Kidney (tissue), 14 donors: Measurements from ENCODE around the gene CTTNBP2. TPM values are rescaled to one million over a fixed set of nuclear protein-coding genes. Genes with fewer than 3 reads are reported as not detected.

Experiments used
- DNase-seq, 5 donors: peaks; one replicate each; pipeline ENCODE4 v3.0.0-alpha.2; 2013 to 2020
- FAIRE-seq: peaks from 2 replicates; lab custom pipeline; 2012; peaks lifted over from hg19 to GRCh38; lab: Jason Lieb, UNC
- H3K27ac ChIP-seq, 2 donors: one replicate each; pipeline ENCODE4 v1.7.0; 2013; ENCODE audit warnings: low read depth in 2 of 2, low read length in 2 of 2, inconsistent platforms in 1 of 2
- H3K27me3 ChIP-seq: one replicate; pipeline ENCODE4 v1.7.1; 2013; ENCODE audit warnings: low read length, inconsistent platforms; ENCODE audit not compliant: control insufficient read depth, insufficient read depth
- H3K36me3 ChIP-seq, 3 donors: one replicate each; pipeline versions ENCODE4 v1.7.0 to v1.7.1; 2013; ENCODE audit warnings: low read length in 3 of 3, control low read depth in 1 of 3, inconsistent platforms in 1 of 3; ENCODE audit not compliant: insufficient read depth in 3 of 3, control insufficient read depth in 2 of 3
- H3K4me1 ChIP-seq, 3 donors: one replicate each; pipeline versions ENCODE4 v1.7.0 to v1.7.1; 2013; ENCODE audit warnings: low read length in 3 of 3, inconsistent platforms in 1 of 3, low read depth in 1 of 3; ENCODE audit not compliant: control insufficient read depth in 2 of 3, insufficient read depth in 2 of 3
- H3K4me3 ChIP-seq, 3 donors: one replicate each; pipeline versions ENCODE4 v1.7.0 to v1.8.1; 2013; ENCODE audit warnings: low read length in 3 of 3, control low read depth in 1 of 3, inconsistent platforms in 1 of 3
- H3K9ac ChIP-seq, 3 donors: one replicate each; pipeline versions ENCODE4 v1.7.0 to v1.7.1; 2013; ENCODE audit warnings: low read length in 3 of 3, control low read depth in 1 of 3, inconsistent platforms in 1 of 3
- H3K9me3 ChIP-seq, 3 donors: one replicate each; pipeline versions ENCODE4 v1.7.0 to v1.7.1; 2013; ENCODE audit warnings: low read length in 3 of 3, control low read depth in 1 of 3, inconsistent platforms in 1 of 3; ENCODE audit not compliant: control insufficient read depth in 2 of 3, insufficient read depth in 1 of 3
- intact Hi-C: fragments of 100-400 bp; cut with DNase I; formaldehyde crosslinking; loops from one replicate; pipeline ENCODE4 v1.11.1; 2022
- polyA plus RNA-seq: library from polyadenylated mRNA; stranded (reverse); fragments of 350-450 nt; fragmentation: Illumina TruSeq; extraction: RNeasy Lipid Tissue Mini Kit (QIAGEN cat#74804); gene quantifications from one replicate; pipeline ENCODE4 v1.2.3, GENCODE V29; 2014; ENCODE audit warnings: low read depth, low replicate concordance; ENCODE audit not compliant: insufficient read depth
- total RNA-seq: library from RNA; stranded (reverse); fragmentation: NEBNext Ultra II Directional; extraction: Animal tissue kit (Norgen Biotek cat#: 25700); gene quantifications from one replicate; pipeline ENCODE4 v1.2.1, GENCODE V29; 2021
- TF ChIP-seq, protein P1 (sequence below): IDR thresholded peaks from 3 replicates; pipeline ENCODE4 v1.5.1; 2012; ENCODE audit warnings: mild to moderate bottlenecking, moderate library complexity, borderline replicate concordance; ENCODE audit not compliant: insufficient read depth; ENCODE audit errors: extremely low read depth
- donor health status: control.
- donor health status: control.
- donor health status: control.
- donor health status: control.
- donor health status: control.
- donor health status: DM: yes; HTN: yes; CAD: no.
- donor health status: Normal renal cell carcinoma (clear cell type).

CTTNBP2 gene
- total and polyA plus RNA-seq, 2 donors from 2014 or later, result 3.8 to 41.1 TPM

DNA sequence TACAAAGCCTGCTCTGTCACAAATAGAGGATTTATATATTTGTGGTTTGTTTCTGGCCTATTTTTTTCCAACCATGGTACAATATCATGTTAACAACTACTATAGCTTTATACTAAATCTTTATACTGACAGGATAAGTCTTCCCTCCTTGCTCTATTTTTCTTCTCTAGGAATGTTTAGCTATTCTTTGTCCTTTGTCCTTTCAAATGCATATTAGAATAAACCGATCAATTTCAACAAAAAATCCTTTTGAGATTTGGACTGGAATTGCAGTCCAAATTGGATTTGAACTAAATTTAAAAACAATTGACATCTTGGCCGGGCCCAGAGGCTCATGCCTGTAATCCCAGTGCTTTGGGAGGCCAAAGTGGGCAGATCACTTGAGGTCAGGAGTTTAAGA, 39.2 kb upstream of the CTTNBP2 start:
- FAIRE-seq (no peak), DNase-seq (no peak)
- H3K36me3 ChIP-seq, result no peaks in the 10 kb centered on the region
- H3K9ac ChIP-seq, result no peak overlapping the region
- no peaks in the 10 kb centered on the region for H3K4me1 ChIP-seq
- H3K9me3 ChIP-seq, result peaks cover 0 to 4% (median 0%) of the 10 kb centered on the region in 3 donors
- no peaks in the 10 kb centered on the region for H3K27me3 ChIP-seq
- H3K4me3 ChIP-seq, result no peak overlapping the region
- intact Hi-C loops, result no loop called here
- no peak overlapping the region for H3K27ac ChIP-seq
- TF ChIP-seq, protein P1, sequence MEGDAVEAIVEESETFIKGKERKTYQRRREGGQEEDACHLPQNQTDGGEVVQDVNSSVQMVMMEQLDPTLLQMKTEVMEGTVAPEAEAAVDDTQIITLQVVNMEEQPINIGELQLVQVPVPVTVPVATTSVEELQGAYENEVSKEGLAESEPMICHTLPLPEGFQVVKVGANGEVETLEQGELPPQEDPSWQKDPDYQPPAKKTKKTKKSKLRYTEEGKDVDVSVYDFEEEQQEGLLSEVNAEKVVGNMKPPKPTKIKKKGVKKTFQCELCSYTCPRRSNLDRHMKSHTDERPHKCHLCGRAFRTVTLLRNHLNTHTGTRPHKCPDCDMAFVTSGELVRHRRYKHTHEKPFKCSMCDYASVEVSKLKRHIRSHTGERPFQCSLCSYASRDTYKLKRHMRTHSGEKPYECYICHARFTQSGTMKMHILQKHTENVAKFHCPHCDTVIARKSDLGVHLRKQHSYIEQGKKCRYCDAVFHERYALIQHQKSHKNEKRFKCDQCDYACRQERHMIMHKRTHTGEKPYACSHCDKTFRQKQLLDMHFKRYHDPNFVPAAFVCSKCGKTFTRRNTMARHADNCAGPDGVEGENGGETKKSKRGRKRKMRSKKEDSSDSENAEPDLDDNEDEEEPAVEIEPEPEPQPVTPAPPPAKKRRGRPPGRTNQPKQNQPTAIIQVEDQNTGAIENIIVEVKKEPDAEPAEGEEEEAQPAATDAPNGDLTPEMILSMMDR, result no peak

DNA sequence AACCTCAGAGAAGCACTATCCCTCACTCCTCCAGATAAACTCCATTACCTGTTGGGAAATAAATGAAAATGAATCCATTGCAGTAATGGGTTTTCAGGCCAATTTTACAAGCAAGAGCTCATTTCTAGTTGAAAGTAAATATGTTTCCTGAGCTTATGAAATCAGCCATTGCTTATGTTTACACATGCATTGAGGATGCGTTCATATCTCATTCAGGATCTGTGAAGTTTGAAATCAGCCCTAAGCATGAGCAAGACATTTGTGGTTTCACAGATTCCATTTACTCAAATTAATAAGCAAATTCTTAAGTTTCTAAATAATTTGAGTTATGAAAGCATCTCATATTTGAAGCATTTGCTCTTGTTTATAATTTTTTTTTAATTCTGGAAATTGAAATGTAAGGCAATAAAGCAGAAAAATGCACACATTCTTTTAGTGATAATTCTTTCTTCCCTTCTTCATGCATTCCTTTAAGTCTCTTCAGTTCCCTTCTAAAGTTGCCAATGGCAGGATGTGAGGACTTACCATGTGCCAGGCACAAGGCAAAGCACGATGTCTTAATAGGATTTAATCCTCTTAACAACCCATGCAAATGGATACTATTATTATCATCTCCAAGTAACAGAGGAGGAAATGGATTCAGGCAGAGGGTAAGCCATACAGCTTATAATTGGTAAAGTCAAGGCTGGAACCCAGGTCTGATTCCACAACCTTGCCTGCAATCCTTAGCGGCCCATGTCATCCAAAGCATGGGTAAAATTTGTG, 35.0 kb upstream of the CTTNBP2 start:
- Histone ChIP-seq H3K36me3 (no peaks in the 10 kb centered on the region), H3K27ac (no peak overlapping the region), H3K9me3 (no peaks in the 10 kb centered on the region), H3K4me1 (no peaks in the 10 kb centered on the region), H3K4me3 (no peak overlapping the region), H3K9ac (no peak overlapping the region), H3K27me3 (no peaks in the 10 kb centered on the region)
- TF ChIP-seq, protein P1, result no peak
- intact Hi-C loops, result no loop called here
- DNase-seq (no peak), FAIRE-seq (no peak)

DNA sequence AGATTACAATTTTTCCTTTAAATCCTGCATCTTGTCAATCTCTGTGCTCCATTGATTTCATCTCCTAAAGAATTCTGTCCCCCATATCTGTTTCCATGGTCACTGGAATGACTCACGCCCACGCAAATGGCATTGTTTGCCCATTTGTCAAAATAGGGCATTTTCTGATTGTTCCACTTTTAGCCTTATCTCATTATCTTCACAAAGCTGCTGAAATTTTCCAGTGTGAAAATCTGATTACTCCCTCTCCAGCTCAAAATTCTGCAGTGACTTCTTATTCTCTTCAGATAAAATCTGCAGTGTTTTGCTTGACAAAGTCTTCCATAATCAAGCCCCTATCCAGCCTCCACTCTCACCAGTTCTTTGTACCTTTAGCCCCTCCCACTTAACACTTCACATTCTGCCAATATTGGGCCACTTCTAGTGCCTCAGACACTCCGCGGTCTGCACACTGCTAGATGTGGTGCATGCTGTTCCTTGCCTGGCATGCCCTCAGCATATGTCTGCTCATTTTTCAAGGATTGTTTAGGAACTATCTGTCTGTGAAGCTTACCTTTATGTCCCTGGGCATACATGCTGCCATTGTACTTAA, 33.9 kb upstream of the CTTNBP2 start:
- Histone ChIP-seq H3K9me3 (no peaks in the 10 kb centered on the region), H3K4me1 (no peaks in the 10 kb centered on the region), H3K9ac (no peak overlapping the region), H3K36me3 (no peaks in the 10 kb centered on the region), H3K27me3 (no peaks in the 10 kb centered on the region), H3K27ac (no peak overlapping the region), H3K4me3 (no peak overlapping the region)
- TF ChIP-seq, protein P1, result no peak
- FAIRE-seq, result no peak
- intact Hi-C loops, result no loop called here
- DNase-seq, result no peak
